Stomach (tissue), 9 donors: Measurements from ENCODE around the gene SYT10. TPM values are rescaled to one million over a fixed set of nuclear protein-coding genes. Genes with fewer than 3 reads are reported as not detected.

ENCODE experiments used
- DNase-seq, 2 donors: peaks; one replicate each; pipeline versions ENCODE4 v3.0.0 to v3.0.0-alpha.2; 2013 to 2019
- H3K27ac ChIP-seq, 5 donors: fragments of 200-600 bp in 4 of 5; sonication (generic) in 4 of 5; one replicate each; pipeline ENCODE4 v1.5.1; 2013 to 2019; ENCODE audit warnings: mild to moderate bottlenecking in 1 of 5, moderate library complexity in 1 of 5
- H3K27me3 ChIP-seq, 3 donors: fragments of 200-600 bp; sonication (generic); one replicate each; pipeline ENCODE4 v1.5.1; 2017 to 2019; ENCODE audit warnings: mixed run types in 1 of 3
- H3K36me3 ChIP-seq, 4 donors: fragments of 200-600 bp; sonication (generic); 1 replicate in 3 of 4; 2 replicates in 1 of 4; pipeline ENCODE4 v1.5.1; 2016 to 2019
- H3K4me1 ChIP-seq, 4 donors: fragments of 200-600 bp; sonication (generic); one replicate each; pipeline ENCODE4 v1.5.1; 2016 to 2019
- H3K4me3 ChIP-seq, 4 donors: fragments of 200-600 bp; sonication (generic) in 3 of 4; one replicate each; pipeline ENCODE4 v1.5.1; 2016 to 2019; ENCODE audit warnings: mild to moderate bottlenecking in 1 of 4
- H3K9me3 ChIP-seq, 4 donors: fragments of 200-600 bp; sonication (generic); one replicate each; pipeline ENCODE4 v1.5.1; 2016 to 2019
- EP300 ChIP-seq: sonication (generic); formaldehyde crosslinking; IDR thresholded peaks from one replicate; pipeline ENCODE4 v1.6.1; 2017; ENCODE audit warnings: antibody characterized with exemption
- POLR2A ChIP-seq, 4 donors: fragments of 450-650 bp; IDR thresholded peaks; one replicate each; pipeline ENCODE4 v1.6.1; 2016; ENCODE audit warnings: antibody characterized with exemption in 4 of 4, control low read depth in 2 of 4, mild to moderate bottlenecking in 1 of 4, moderate library complexity in 1 of 4
- POLR2AphosphoS5 ChIP-seq, 3 donors: sonication (generic); formaldehyde crosslinking; IDR thresholded peaks; one replicate each; pipeline ENCODE4 v1.6.1; 2016; ENCODE audit warnings: antibody characterized with exemption in 3 of 3
- WGBS, 5 donors: extraction: QIAGEN DNeasy Blood & Tissue Kit in 3 of 5; methylation state at CpG; one replicate each; pipeline versions ENCODE4 v1.1.5 to v1.1.7; 2013 to 2018; 5-methylcytosine and 5-hydroxymethylcytosine counted together
- intact Hi-C: fragments of 100-400 bp; cut with DNase I; formaldehyde crosslinking; loops from one replicate; pipeline ENCODE4 v1.15.1; 2023; ENCODE audit warnings: low total_unique reads
- polyA plus RNA-seq, 3 donors: library from polyadenylated mRNA; stranded (reverse); fragments of 200-250 nt; gene quantifications; one replicate each; pipeline ENCODE4 v1.2.3, GENCODE V29; 2013
- total RNA-seq, 5 donors: library from RNA; depleted of rRNA; stranded (reverse); fragments of >200 nt; gene quantifications; one replicate each; pipeline versions ENCODE4 v1.1.0 to v1.2.3, GENCODE V29; 2014 to 2016
- TF ChIP-seq, protein P1 (sequence below), 7 experiments: fragments of 450-650 bp in 4 of 7; fragments of 200-600 bp in 3 of 7; sonication (generic) in 3 of 7; IDR thresholded peaks; one replicate each; pipeline ENCODE4 v1.5.1; 2016 to 2019; ENCODE audit warnings: antibody characterized with exemption in 7 of 7, control low read depth in 2 of 7, mild to moderate bottlenecking in 1 of 7
- donor health status: healthy with polysubstance abuse.
- donor health status: Bipolar disorder and iron deficiency.
- donor health status: healthy.

The SYT10 gene
- total and polyA plus RNA-seq, 8 donors: 0.03 to 2.8 (median 0.19) TPM; not detected in 3

- intact Hi-C loops: no loop called here
- H3K9me3 ChIP-seq: no peaks in the 10 kb centered on the region
- H3K27me3 ChIP-seq: no peaks in the 10 kb centered on the region
- H3K36me3 ChIP-seq: no peaks in the 10 kb centered on the region
- no peaks in the 10 kb centered on the region for H3K4me1 ChIP-seq
- no peak for DNase-seq
- 80 to 86% (median 82%) methylated on average over 3 of the region's 3 CpGs for WGBS, 5 donors
- TF ChIP-seq, protein P1, sequence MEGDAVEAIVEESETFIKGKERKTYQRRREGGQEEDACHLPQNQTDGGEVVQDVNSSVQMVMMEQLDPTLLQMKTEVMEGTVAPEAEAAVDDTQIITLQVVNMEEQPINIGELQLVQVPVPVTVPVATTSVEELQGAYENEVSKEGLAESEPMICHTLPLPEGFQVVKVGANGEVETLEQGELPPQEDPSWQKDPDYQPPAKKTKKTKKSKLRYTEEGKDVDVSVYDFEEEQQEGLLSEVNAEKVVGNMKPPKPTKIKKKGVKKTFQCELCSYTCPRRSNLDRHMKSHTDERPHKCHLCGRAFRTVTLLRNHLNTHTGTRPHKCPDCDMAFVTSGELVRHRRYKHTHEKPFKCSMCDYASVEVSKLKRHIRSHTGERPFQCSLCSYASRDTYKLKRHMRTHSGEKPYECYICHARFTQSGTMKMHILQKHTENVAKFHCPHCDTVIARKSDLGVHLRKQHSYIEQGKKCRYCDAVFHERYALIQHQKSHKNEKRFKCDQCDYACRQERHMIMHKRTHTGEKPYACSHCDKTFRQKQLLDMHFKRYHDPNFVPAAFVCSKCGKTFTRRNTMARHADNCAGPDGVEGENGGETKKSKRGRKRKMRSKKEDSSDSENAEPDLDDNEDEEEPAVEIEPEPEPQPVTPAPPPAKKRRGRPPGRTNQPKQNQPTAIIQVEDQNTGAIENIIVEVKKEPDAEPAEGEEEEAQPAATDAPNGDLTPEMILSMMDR (IDR thresholded peaks at IDR 0.05): no peak
- TF ChIP-seq POLR2AphosphoS5 (IDR thresholded peaks at IDR 0.05): no peak
- no peak for TF ChIP-seq EP300
- TF ChIP-seq POLR2A (IDR thresholded peaks at IDR 0.05): no peak
- H3K27ac ChIP-seq: no peak overlapping the region
- H3K4me3 ChIP-seq: no peak overlapping the region
Observed at GRCh38 chr12:33450480-33450879, 10.9 kb upstream of the SYT10 start.

DNA sequence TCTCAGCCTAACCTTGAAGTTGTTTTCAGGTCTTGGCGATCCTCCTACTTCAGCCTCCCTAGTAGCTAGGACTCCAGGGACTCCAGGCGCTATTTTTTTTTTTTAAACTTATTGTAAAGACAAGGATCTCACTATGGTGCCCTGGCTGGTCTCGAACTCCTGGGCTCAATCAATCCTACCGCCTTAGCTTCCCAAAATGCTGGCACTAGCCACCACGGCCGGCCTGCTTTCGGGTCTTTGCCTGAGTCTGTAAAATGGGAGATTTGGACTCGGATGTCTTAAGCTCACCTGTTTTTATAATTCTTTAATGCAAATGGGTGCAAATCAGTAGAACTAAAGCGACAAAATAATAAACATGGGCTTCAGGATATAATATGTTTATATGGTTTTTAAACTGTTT, 858 bp upstream of the SYT10 start:
- Histone ChIP-seq H3K27me3 (peaks cover 0 to 39% (median 27%) of the 10 kb centered on the region in 3 donors), H3K27ac (no peak overlapping the region), H3K36me3 (no peaks in the 10 kb centered on the region), H3K9me3 (peaks cover 0 to 7% (median 0%) of the 10 kb centered on the region in 4 donors), H3K4me1 (peaks cover 10 to 21% (median 19%) of the 10 kb centered on the region in 4 donors), H3K4me3 (no peak overlapping the region)
- TF ChIP-seq POLR2A (IDR thresholded peaks at IDR 0.05) (no peak), POLR2AphosphoS5 (IDR thresholded peaks at IDR 0.05) (no peak)
- TF ChIP-seq, protein P1 (IDR thresholded peaks at IDR 0.05): no peak
- intact Hi-C loops: no loop called here
- no peak for DNase-seq
- 91 to 94% (median 93%) methylated on average over 9 of the region's 9 CpGs for WGBS, 5 donors

GRCh38 chr12:33438851-33439586, 600 bp downstream of the SYT10 start:
- H3K27ac ChIP-seq: peak overlapping the region in 3 of 5 donors; percentile 4 to 59 (median 43)
- peaks cover 0 to 7% (median 0%) of the 10 kb centered on the region in 4 donors for H3K9me3 ChIP-seq
- intact Hi-C loops: no loop called here
- peak in 1 of 2 donors; percentile 44 for DNase-seq
- peaks cover 10 to 21% (median 19%) of the 10 kb centered on the region in 4 donors for H3K4me1 ChIP-seq
- 2 to 4% (median 3%) methylated on average over 39 to 68 of the region's 68 CpGs for WGBS, 5 donors
- H3K27me3 ChIP-seq: peaks cover 0 to 39% (median 27%) of the 10 kb centered on the region in 3 donors
- H3K4me3 ChIP-seq: peak overlapping the region; percentile 48 to 74 (median 62)
- H3K36me3 ChIP-seq: no peaks in the 10 kb centered on the region
- TF ChIP-seq POLR2A (IDR thresholded peaks at IDR 0.05): no peak
- TF ChIP-seq, protein P1 (IDR thresholded peaks at IDR 0.05): no peak
- TF ChIP-seq POLR2AphosphoS5 (IDR thresholded peaks at IDR 0.05): no peak
- no peak for TF ChIP-seq EP300

DNA sequence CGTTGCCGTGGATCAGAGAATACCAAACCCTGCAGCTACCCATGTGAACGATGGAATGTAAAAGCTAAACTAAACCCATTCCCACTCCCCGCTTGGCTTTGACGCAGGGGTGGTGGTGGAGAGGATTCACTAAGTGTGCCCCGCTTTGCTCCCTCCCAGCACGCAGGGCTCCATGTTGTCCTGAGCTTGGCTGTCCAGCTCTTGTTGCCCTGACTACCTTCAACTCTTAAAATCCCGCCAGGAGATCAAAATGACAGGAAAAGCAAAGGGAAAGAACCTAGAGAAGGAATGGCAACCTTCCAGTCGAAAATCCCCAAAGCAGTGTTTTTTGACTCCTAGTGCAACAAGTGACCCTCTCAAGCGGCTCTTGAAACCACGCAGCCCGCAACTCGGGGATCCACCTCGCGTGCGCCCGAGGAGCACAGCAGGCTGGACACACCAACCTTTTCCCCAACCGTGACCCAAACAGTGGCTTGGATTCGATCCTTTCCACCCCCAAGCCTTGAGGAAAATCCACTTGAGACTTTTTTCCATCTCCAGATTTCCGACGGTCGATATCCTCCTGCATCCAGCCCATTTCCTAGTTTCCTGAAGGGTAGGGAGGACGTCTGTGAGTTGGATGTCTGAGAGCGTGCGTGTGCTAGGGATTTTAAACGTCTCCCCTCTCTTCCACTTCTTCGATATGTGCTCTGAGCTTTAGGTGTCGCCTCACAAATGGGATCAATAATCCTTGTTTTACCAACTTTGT, 1.4 kb downstream of the SYT10 start:
- Histone ChIP-seq H3K4me3 (peak overlapping the region; percentile 48 to 74 (median 62)), H3K9me3 (peaks cover 0 to 7% (median 0%) of the 10 kb centered on the region in 4 donors), H3K4me1 (peaks cover 10 to 21% (median 19%) of the 10 kb centered on the region in 4 donors), H3K36me3 (no peaks in the 10 kb centered on the region), H3K27me3 (peaks cover 0 to 39% (median 27%) of the 10 kb centered on the region in 3 donors), H3K27ac (peak overlapping the region in 4 of 5 donors; percentile 4 to 51 (median 41))
- TF ChIP-seq, protein P1 (IDR thresholded peaks at IDR 0.05): no peak
- no peak for TF ChIP-seq POLR2AphosphoS5 (IDR thresholded peaks at IDR 0.05)
- TF ChIP-seq POLR2A (IDR thresholded peaks at IDR 0.05): no peak
- intact Hi-C loops: no loop called here
- DNase-seq: peak in 1 of 2 donors; percentile 18
- 12 to 24% (median 15%) methylated on average over 28 of the region's 28 CpGs for WGBS, 5 donors
